Measurements from ENCODE around the gene ANAPC13.

Gene ANAPC13

GRCh38 chr3:134447351-134447750, 38.4 kb downstream of the ANAPC13 start:
- no peak for DNase-seq

- no peak for DNase-seq
These were observed 39.0 kb downstream of the ANAPC13 start for GRCh38 chr3:134446800-134447199.

GRCh38 chr3:134445636-134446035, 40.1 kb downstream of the ANAPC13 start:
- no peak for DNase-seq

- no peak for DNase-seq
These were observed 40.7 kb downstream of the ANAPC13 start for GRCh38 chr3:134445095-134445494.

- no peak for DNase-seq
These were observed 44.0 kb downstream of the ANAPC13 start for GRCh38 chr3:134441821-134442220.

- DNase-seq, result no peak
These were observed 44.5 kb downstream of the ANAPC13 start for GRCh38 chr3:134441321-134441720.

GRCh38 chr3:134437211-134437752, 48.5 kb downstream of the ANAPC13 start:
- no peak for DNase-seq

GRCh38 chr3:134432236-134432635, 53.5 kb downstream of the ANAPC13 start:
- DNase-seq, result no peak

GRCh38 chr3:134430950-134431445, 54.8 kb downstream of the ANAPC13 start:
- no peak for DNase-seq

GRCh38 chr3:134430174-134430573, 55.6 kb downstream of the ANAPC13 start:
- no peak for DNase-seq

- no peak for DNase-seq
These were observed 57.4 kb downstream of the ANAPC13 start for GRCh38 chr3:134428401-134428800.

All from T1000 (cell line).